GM19455 (cell line): ENCODE measurements around the gene RFX2.
"Not testable (repeated sequence)": the region's sequence is repeated elsewhere in the genome, so short reads cannot be mapped to it uniquely, and the experiment has no call there.

Experiments
- ATAC-seq: cut with Tn5 transposase; IDR thresholded peaks from one replicate; pipeline ENCODE4 v1.9.1; 2021; ENCODE audit not compliant: unreplicated experiment

The RFX2 gene

GRCh38 chr19:6041991-6042481, 68.3 kb downstream of the RFX2 start:
- ATAC-seq = no peak

GRCh38 chr19:6041071-6041470, 69.2 kb downstream of the RFX2 start:
- no peak for ATAC-seq

- no peak for ATAC-seq
Measured at GRCh38 chr19:6039566-6040225, 70.6 kb downstream of the RFX2 start.

GRCh38 chr19:6038634-6039405, 71.5 kb downstream of the RFX2 start:
- no peak for ATAC-seq

- no peak for ATAC-seq
Measured at GRCh38 chr19:6035026-6035425, 75.3 kb downstream of the RFX2 start.

- no peak for ATAC-seq
Measured at GRCh38 chr19:6034512-6034911, 75.8 kb downstream of the RFX2 start.

- no peak for ATAC-seq
Measured at GRCh38 chr19:6033744-6034264, 76.5 kb downstream of the RFX2 start.

- no peak for ATAC-seq
Measured at GRCh38 chr19:6032827-6033226, 77.5 kb downstream of the RFX2 start.

GRCh38 chr19:6032381-6032780, 77.9 kb downstream of the RFX2 start:
- ATAC-seq = no peak

- ATAC-seq = no peak
Measured at GRCh38 chr19:6030214-6030507, 80.1 kb downstream of the RFX2 start.

GRCh38 chr19:6026390-6027227, 83.7 kb downstream of the RFX2 start:
- ATAC-seq = no peak

- ATAC-seq = not testable (repeated sequence)
Measured at GRCh38 chr19:6024756-6025155, 85.5 kb downstream of the RFX2 start.

- no peak for ATAC-seq
Measured at GRCh38 chr19:6023936-6024335, 86.4 kb downstream of the RFX2 start.

- ATAC-seq = no peak
Measured at GRCh38 chr19:6023085-6023682, 87.1 kb downstream of the RFX2 start.

- ATAC-seq = no peak
Measured at GRCh38 chr19:6022570-6023064, 87.7 kb downstream of the RFX2 start.

GRCh38 chr19:6021878-6022569, 88.3 kb downstream of the RFX2 start:
- ATAC-seq = no peak

- no peak for ATAC-seq
Measured at GRCh38 chr19:6020972-6021805, 89.1 kb downstream of the RFX2 start.

- no peak for ATAC-seq
Measured at GRCh38 chr19:6020166-6020882, 90.0 kb downstream of the RFX2 start.

- ATAC-seq = no peak
Measured at GRCh38 chr19:6018786-6019185, 91.5 kb downstream of the RFX2 start.
